GM18870 (cell line): ENCODE measurements around the gene CD247.

ENCODE experiments used
- ATAC-seq: cut with Tn5 transposase; IDR thresholded peaks from one replicate; pipeline ENCODE4 v1.9.1; 2021; ENCODE audit warnings: moderate library complexity; ENCODE audit not compliant: unreplicated experiment

The CD247 gene

GRCh38 chr1:167512046-167512654, 6.2 kb downstream of the CD247 start:
- no peak for ATAC-seq

GRCh38 chr1:167511374-167511986, 6.8 kb downstream of the CD247 start:
- no peak for ATAC-seq

- ATAC-seq, result no peak
Measured at GRCh38 chr1:167510881-167511280, 7.4 kb downstream of the CD247 start.

- no peak for ATAC-seq
Measured at GRCh38 chr1:167510244-167510643, 8.1 kb downstream of the CD247 start.

GRCh38 chr1:167509587-167509986, 8.7 kb downstream of the CD247 start:
- no peak for ATAC-seq

- no peak for ATAC-seq
Measured at GRCh38 chr1:167507719-167508118, 10.6 kb downstream of the CD247 start.

GRCh38 chr1:167504467-167504827, 13.9 kb downstream of the CD247 start:
- ATAC-seq, result no peak

- ATAC-seq, result no peak
Measured at GRCh38 chr1:167503626-167504466, 14.5 kb downstream of the CD247 start.

- ATAC-seq, result no peak
Measured at GRCh38 chr1:167502719-167503462, 15.4 kb downstream of the CD247 start.

- ATAC-seq, result no peak
Measured at GRCh38 chr1:167502192-167502551, 16.2 kb downstream of the CD247 start.

- no peak for ATAC-seq
Measured at GRCh38 chr1:167501515-167502191, 16.7 kb downstream of the CD247 start.

- ATAC-seq, result no peak
Measured at GRCh38 chr1:167500283-167500860, 18.0 kb downstream of the CD247 start.

GRCh38 chr1:167499664-167500101, 18.6 kb downstream of the CD247 start:
- ATAC-seq, result peak; percentile 97

GRCh38 chr1:167499106-167499505, 19.2 kb downstream of the CD247 start:
- no peak for ATAC-seq

GRCh38 chr1:167496797-167497619, 21.3 kb downstream of the CD247 start:
- no peak for ATAC-seq

GRCh38 chr1:167493372-167493771, 25.0 kb downstream of the CD247 start:
- no peak for ATAC-seq

GRCh38 chr1:167492481-167492910, 25.8 kb downstream of the CD247 start:
- no peak for ATAC-seq

GRCh38 chr1:167491586-167492461, 26.5 kb downstream of the CD247 start:
- no peak for ATAC-seq

- ATAC-seq, result no peak
Measured at GRCh38 chr1:167490765-167491164, 27.6 kb downstream of the CD247 start.
